Tibial nerve (tissue), 4 donors: ENCODE data around the gene DLGAP1. TPM values are rescaled to one million over a fixed set of nuclear protein-coding genes. Genes with fewer than 3 reads are reported as not detected.
"Not testable (repeated sequence)": the region's sequence is repeated elsewhere in the genome, so short reads cannot be mapped to it uniquely, and the experiment has no call there.

ENCODE experiments used
- DNase-seq, 2 donors: peaks; one replicate each; pipeline ENCODE4 v3.0.0-alpha.2; 2019; ENCODE audit warnings: low spot score in 2 of 2
- H3K27ac ChIP-seq, 4 donors: fragments of 200-600 bp; sonication (generic) in 3 of 4; one replicate each; pipeline ENCODE4 v1.5.1; 2017 to 2019; ENCODE audit warnings: mild to moderate bottlenecking in 1 of 4
- H3K27me3 ChIP-seq, 2 donors: fragments of 200-600 bp; sonication (generic) in 1 of 2; one replicate each; pipeline versions ENCODE4 v1.5.1 to v1.6.0; 2017 to 2019
- H3K36me3 ChIP-seq, 3 donors: fragments of 200-600 bp; sonication (generic); one replicate each; pipeline ENCODE4 v1.5.1; 2018 to 2019
- H3K4me1 ChIP-seq, 4 donors: fragments of 200-600 bp; sonication (generic) in 3 of 4; one replicate each; pipeline ENCODE4 v1.5.1; 2017 to 2019
- H3K4me3 ChIP-seq, 4 donors: fragments of 200-600 bp; sonication (generic) in 3 of 4; one replicate each; pipeline ENCODE4 v1.5.1; 2017 to 2019; ENCODE audit warnings: mild to moderate bottlenecking in 1 of 4, moderate library complexity in 1 of 4
- H3K9me3 ChIP-seq, 4 donors: fragments of 200-600 bp; sonication (generic) in 3 of 4; one replicate each; pipeline ENCODE4 v1.5.1; 2017 to 2019
- EP300 ChIP-seq, 2 donors: sonication (generic); formaldehyde crosslinking; IDR thresholded peaks; one replicate each; pipeline ENCODE4 v1.6.1; 2017; ENCODE audit warnings: antibody characterized with exemption in 2 of 2, mild to moderate bottlenecking in 1 of 2
- POLR2A ChIP-seq, 2 donors: fragments of 450-650 bp; IDR thresholded peaks; one replicate each; pipeline ENCODE4 v1.6.1; 2017; ENCODE audit warnings: antibody characterized with exemption in 2 of 2, mild to moderate bottlenecking in 2 of 2, moderate library complexity in 2 of 2
- WGBS, 2 donors: methylation state at CpG; one replicate each; pipeline ENCODE4 v1.1.5; 2018; 5-methylcytosine and 5-hydroxymethylcytosine counted together
- total RNA-seq, 4 donors: library from RNA; depleted of rRNA; stranded (reverse); fragments of >200 nt; gene quantifications; one replicate each; pipeline ENCODE4 v1.1.0, GENCODE V29; 2016
- TF ChIP-seq, protein P1 (sequence below), 5 experiments: fragments of 200-600 bp in 3 of 5; fragments of 450-650 bp in 2 of 5; sonication (generic) in 3 of 5; IDR thresholded peaks; one replicate each; pipeline ENCODE4 v1.5.1; 2016 to 2019; ENCODE audit warnings: antibody characterized with exemption in 5 of 5, mild to moderate bottlenecking in 3 of 5, moderate library complexity in 2 of 5

The DLGAP1 gene
- total RNA-seq, 4 donors from 2014 or later, result 1.5 to 18.3 (median 2.5) TPM

GRCh38 chr18:3652380-3653262, 802.5 kb downstream of the DLGAP1 start:
- H3K4me1 ChIP-seq, result peaks cover 0 to 38% (median 0%) of the 10 kb centered on the region in 4 donors
- no peaks in the 10 kb centered on the region for H3K27me3 ChIP-seq
- H3K9me3 ChIP-seq, result no peaks in the 10 kb centered on the region
- H3K4me3 ChIP-seq, result no peak overlapping the region
- 67 to 70% methylated on average over 13 of the region's 13 CpGs for WGBS, 2 donors
- TF ChIP-seq EP300 (IDR thresholded peaks at IDR 0.05), result no peak
- TF ChIP-seq POLR2A (IDR thresholded peaks at IDR 0.05), result no peak
- TF ChIP-seq, protein P1, sequence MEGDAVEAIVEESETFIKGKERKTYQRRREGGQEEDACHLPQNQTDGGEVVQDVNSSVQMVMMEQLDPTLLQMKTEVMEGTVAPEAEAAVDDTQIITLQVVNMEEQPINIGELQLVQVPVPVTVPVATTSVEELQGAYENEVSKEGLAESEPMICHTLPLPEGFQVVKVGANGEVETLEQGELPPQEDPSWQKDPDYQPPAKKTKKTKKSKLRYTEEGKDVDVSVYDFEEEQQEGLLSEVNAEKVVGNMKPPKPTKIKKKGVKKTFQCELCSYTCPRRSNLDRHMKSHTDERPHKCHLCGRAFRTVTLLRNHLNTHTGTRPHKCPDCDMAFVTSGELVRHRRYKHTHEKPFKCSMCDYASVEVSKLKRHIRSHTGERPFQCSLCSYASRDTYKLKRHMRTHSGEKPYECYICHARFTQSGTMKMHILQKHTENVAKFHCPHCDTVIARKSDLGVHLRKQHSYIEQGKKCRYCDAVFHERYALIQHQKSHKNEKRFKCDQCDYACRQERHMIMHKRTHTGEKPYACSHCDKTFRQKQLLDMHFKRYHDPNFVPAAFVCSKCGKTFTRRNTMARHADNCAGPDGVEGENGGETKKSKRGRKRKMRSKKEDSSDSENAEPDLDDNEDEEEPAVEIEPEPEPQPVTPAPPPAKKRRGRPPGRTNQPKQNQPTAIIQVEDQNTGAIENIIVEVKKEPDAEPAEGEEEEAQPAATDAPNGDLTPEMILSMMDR (IDR thresholded peaks at IDR 0.05), result no peak
- no peak for DNase-seq
- no peaks in the 10 kb centered on the region for H3K36me3 ChIP-seq
- H3K27ac ChIP-seq, result peak overlapping the region in 2 of 4 donors; percentile 16 to 33

DNA sequence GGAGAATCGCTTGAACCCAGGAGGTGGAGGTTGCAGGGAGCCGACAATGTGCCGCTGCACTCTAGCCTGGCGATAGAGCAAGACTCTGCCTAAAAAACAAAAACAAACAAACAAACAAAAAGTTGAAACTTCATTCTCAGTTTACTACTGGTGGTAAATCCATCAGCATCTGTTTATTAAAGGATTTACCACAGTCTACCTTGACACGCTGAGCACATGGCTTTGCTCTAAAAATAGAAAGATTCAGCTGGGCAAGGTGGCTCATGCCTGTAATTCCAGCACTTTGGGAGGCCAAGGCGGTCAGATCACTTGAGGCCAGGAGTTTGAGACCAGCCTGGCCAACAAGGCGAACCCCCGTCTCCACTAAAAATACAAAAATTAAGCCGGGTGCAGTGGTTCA, 803.8 kb downstream of the DLGAP1 start:
- TF ChIP-seq, protein P1 (IDR thresholded peaks at IDR 0.05), result no peak
- no peak for TF ChIP-seq EP300 (IDR thresholded peaks at IDR 0.05)
- no peak for TF ChIP-seq POLR2A (IDR thresholded peaks at IDR 0.05)
- Histone ChIP-seq H3K36me3 (no peaks in the 10 kb centered on the region), H3K4me1 (peaks cover 0 to 38% (median 0%) of the 10 kb centered on the region in 4 donors), H3K4me3 (no peak overlapping the region), H3K27me3 (no peaks in the 10 kb centered on the region), H3K9me3 (no peaks in the 10 kb centered on the region), H3K27ac (no peak overlapping the region)
- WGBS, 2 donors, result 83 to 86% methylated on average over 9 of the region's 9 CpGs
- DNase-seq, result no peak

DNA sequence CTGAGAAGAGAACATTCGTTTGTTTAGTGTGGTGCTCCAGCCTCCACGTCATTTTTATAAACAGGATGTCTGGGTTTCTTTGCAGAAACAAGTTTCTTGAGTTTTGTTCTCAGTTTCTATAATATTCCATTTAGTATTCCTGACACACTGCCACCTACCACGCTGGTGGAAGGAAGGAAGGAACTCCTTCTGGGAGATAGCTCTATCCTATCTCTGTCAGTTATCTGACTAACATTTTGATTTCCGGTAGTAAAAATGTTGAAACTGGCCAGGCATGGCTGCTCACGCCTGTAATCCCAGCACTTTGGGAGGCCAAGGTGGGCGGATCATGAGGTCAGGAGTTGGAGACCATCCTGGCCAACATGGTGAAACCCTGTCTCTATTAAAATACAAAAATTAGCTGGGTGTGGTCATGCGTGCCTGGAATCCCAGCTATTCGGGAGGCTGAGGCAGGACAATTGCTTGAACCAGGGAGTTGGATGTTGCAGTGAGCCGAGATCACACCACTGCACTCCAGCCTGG, 804.5 kb downstream of the DLGAP1 start:
- Histone ChIP-seq H3K27ac (peak overlapping the region in 1 of 4 donors; percentile 59), H3K4me1 (peaks cover 0 to 38% (median 0%) of the 10 kb centered on the region in 4 donors)
- not testable (repeated sequence) for H3K27me3 ChIP-seq, H3K36me3 ChIP-seq, H3K4me3 ChIP-seq, H3K9me3 ChIP-seq, DNase-seq
- WGBS, 2 donors, result 62% methylated on average over 9 of the region's 9 CpGs

DNA sequence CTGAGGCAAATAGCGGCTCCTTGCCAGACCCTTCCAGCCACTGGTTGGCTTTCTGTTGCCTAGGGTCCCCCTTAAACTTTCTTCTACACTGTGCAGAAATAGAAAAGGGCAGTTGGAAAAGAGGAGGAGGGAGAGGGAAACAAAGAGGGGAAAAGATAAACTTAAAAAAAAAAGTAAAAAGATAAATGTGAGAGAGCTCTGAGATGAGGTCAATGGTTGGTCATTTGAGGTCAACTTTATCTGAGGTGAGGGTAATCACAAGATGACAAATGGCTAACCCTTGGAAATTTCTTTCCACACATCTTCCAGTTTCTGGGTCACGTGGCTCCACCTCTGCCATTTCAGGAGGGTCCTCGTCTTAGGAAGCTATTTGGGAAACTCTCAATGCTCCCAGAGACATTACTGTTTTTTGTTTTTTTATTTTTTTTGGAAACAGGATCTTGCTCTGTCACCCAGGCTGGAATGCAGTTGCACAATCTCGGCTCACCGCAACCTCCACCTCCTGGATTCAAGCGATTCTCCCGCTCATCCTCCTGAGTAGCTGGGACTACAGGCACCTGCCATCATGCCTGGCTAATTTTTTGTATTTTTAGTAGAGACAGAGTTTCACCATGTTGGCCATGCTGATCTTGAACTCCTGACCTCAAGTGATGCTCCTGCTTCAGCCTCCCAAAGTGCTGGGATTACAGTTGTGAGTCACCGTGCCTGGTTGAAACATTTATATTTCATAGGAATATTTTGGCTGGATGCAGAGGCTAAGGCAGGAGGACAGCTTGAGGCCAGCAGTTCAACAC, 805.3 kb downstream of the DLGAP1 start:
- Histone ChIP-seq H3K4me1 (peaks cover 0 to 38% (median 0%) of the 10 kb centered on the region in 4 donors), H3K27ac (peak overlapping the region in 1 of 4 donors; percentile 59), H3K27me3 (no peaks in the 10 kb centered on the region), H3K9me3 (no peaks in the 10 kb centered on the region), H3K4me3 (no peak overlapping the region), H3K36me3 (no peaks in the 10 kb centered on the region)
- TF ChIP-seq, protein P1 (IDR thresholded peaks at IDR 0.05), result no peak
- peak in 1 of 2 donors; percentile 69 for TF ChIP-seq EP300 (IDR thresholded peaks at IDR 0.05)
- no peak for TF ChIP-seq POLR2A (IDR thresholded peaks at IDR 0.05)
- 62 to 71% methylated on average over 8 of the region's 8 CpGs for WGBS, 2 donors
- peak; percentile 42 to 65 for DNase-seq

- TF ChIP-seq, protein P1 (IDR thresholded peaks at IDR 0.05), result no peak
- no peak for TF ChIP-seq EP300 (IDR thresholded peaks at IDR 0.05)
- TF ChIP-seq POLR2A (IDR thresholded peaks at IDR 0.05), result no peak
Measured at GRCh38 chr18:3649135-3649632, 805.9 kb downstream of the DLGAP1 start.

More at GRCh38 chr18:3649135-3649632, 805.9 kb downstream of the DLGAP1 start:
- Histone ChIP-seq H3K4me1 (peaks cover 0 to 36% (median 0%) of the 10 kb centered on the region in 4 donors), H3K4me3 (no peak overlapping the region), H3K27me3 (no peaks in the 10 kb centered on the region), H3K27ac (peak overlapping the region in 1 of 4 donors; percentile 29), H3K9me3 (no peaks in the 10 kb centered on the region), H3K36me3 (no peaks in the 10 kb centered on the region)
- DNase-seq, result no peak
- 77 to 83% methylated on average over 6 of the region's 6 CpGs for WGBS, 2 donors
